Measurements from ENCODE around the gene DDIT3.

DDIT3 gene

GRCh38 chr12:57469296-57470164 is 50.8 kb downstream of the DDIT3 start:
- DNase-seq (ENCODE audit: low read depth in 1 of 2, low spot score in 1 of 2), result no peak

DNA sequence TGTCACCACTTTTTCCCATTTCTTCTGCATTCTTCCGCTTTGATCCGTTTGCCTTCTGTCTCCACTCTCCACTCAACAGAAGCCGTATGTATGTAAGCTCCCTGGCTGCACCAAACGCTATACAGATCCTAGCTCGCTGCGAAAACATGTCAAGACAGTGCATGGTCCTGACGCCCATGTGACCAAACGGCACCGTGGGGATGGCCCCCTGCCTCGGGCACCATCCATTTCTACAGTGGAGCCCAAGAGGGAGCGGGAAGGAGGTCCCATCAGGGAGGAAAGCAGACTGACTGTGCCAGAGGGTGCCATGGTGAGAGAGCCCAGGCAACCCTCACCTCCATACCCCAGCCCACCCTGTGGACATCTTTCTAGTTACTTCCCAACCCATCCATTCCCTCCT is 52.4 kb downstream of the DDIT3 start:
- DNase-seq (ENCODE audit: low read depth in 1 of 2, low spot score in 1 of 2), result no peak

GRCh38 chr12:57467212-57467874 is 53.0 kb downstream of the DDIT3 start:
- DNase-seq (ENCODE audit: low read depth in 1 of 2, low spot score in 1 of 2), result no peak
